B cell (primary cell): ENCODE measurements around the gene MDGA2. TPM values are rescaled to one million over a fixed set of nuclear protein-coding genes. Genes with fewer than 3 reads are reported as not detected.

Experiments
- ATAC-seq: fragments of 200-7000 bp; cut with Tn5 transposase; one replicate; pipeline ENCODE4 v1.10.0; 2021; ENCODE audit warnings: low read depth, mild to moderate bottlenecking, moderate number of reproducible peaks, moderate library complexity
- CTCF ChIA-PET: fragments of 350-600 bp; sonication (Branson Sonifier 250); formaldehyde crosslinking; loops from one replicate; lab custom pipeline; 2021; ENCODE audit warnings: antibody characterized with exemption, inconsistent platforms; lab: Charles Lee
- POLR2A ChIA-PET: fragments of 350-600 bp; sonication (Branson Sonifier 250); formaldehyde crosslinking; loops from one replicate; lab custom pipeline; 2021; ENCODE audit warnings: antibody characterized with exemption; lab: Charles Lee
- DNase-seq: peaks from one replicate; pipeline ENCODE4 v3.0.0; 2013
- H2AFZ ChIP-seq: 2 replicates; pipeline ENCODE4 v1.6.1; 2012; ENCODE audit warnings: mild to moderate bottlenecking, low read depth, low read length; ENCODE audit not compliant: insufficient read depth, poor library complexity, severe bottlenecking
- H3K27ac ChIP-seq, 2 donors: 1 replicate in 1 of 2; 2 replicates in 1 of 2; pipeline ENCODE4 v1.5.1; 2012 to 2013; ENCODE audit warnings: low read length in 2 of 2, mild to moderate bottlenecking in 2 of 2, moderate library complexity in 1 of 2
- H3K27me3 ChIP-seq, 4 experiments: fragments of 200-600 bp in 1 of 4; sonication (generic) in 1 of 4; replicated peaks in 1 of 4; 1 replicate in 2 of 4; 2 replicates in 2 of 4; pipeline versions ENCODE4 v1.6.1 to v1.7.0; 2013 to 2016; ENCODE audit warnings: low read length in 3 of 4, mild to moderate bottlenecking in 2 of 4, mixed read lengths in 1 of 4, moderate library complexity in 1 of 4; ENCODE audit not compliant: insufficient read depth in 4 of 4, control insufficient read depth in 3 of 4; ENCODE audit errors: control extremely low read depth in 1 of 4
- H3K36me3 ChIP-seq, 2 experiments: replicated peaks in 1 of 2; 1 replicate in 1 of 2; 2 replicates in 1 of 2; pipeline versions ENCODE4 v1.6.1 to v1.7.1; 2013; ENCODE audit warnings: low read length in 1 of 2; ENCODE audit not compliant: insufficient read depth in 2 of 2, control insufficient read depth in 1 of 2; ENCODE audit errors: control extremely low read depth in 1 of 2, extremely low read depth in 1 of 2
- H3K4me1 ChIP-seq, 2 donors: fragments of 200-600 bp in 1 of 2; sonication (generic) in 1 of 2; 1 replicate in 1 of 2; 2 replicates in 1 of 2; pipeline versions ENCODE4 v1.5.1 to v1.6.1; 2013 to 2017; ENCODE audit warnings: low read length in 2 of 2; ENCODE audit not compliant: control insufficient read depth in 2 of 2, insufficient read depth in 2 of 2
- H3K4me2 ChIP-seq: replicated peaks from 2 replicates; pipeline ENCODE3; 2012; ENCODE audit warnings: mild to moderate bottlenecking, low read depth, low read length; ENCODE audit not compliant: poor library complexity, severe bottlenecking
- H3K4me3 ChIP-seq, 5 experiments: fragments of 200-600 bp in 1 of 5; sonication (generic) in 1 of 5; 1 replicate in 3 of 5; 2 replicates in 2 of 5; pipeline versions ENCODE4 v1.5.1 to v1.7.0; 2011 to 2016; ENCODE audit warnings: low read length in 4 of 5, mild to moderate bottlenecking in 4 of 5, low read depth in 2 of 5, control low read depth in 1 of 5, moderate library complexity in 1 of 5; ENCODE audit not compliant: insufficient read depth in 1 of 5; ENCODE audit errors: control extremely low read depth in 1 of 5, extremely low read depth in 1 of 5
- H3K79me2 ChIP-seq: fragments of 200-600 bp; sonication (generic); one replicate; pipeline ENCODE4 v1.6.0; 2016; ENCODE audit warnings: low read length; ENCODE audit not compliant: control insufficient read depth, insufficient read depth
- H3K9ac ChIP-seq: fragments of 200-600 bp; sonication (generic); 2 replicates; pipeline ENCODE4 v1.6.1; 2017; ENCODE audit warnings: mild to moderate bottlenecking, low read length, moderate library complexity
- H3K9me3 ChIP-seq, 3 donors: one replicate each; pipeline versions ENCODE4 v1.6.1 to v1.7.1; 2013; ENCODE audit warnings: low read length in 2 of 3; ENCODE audit not compliant: control insufficient read depth in 2 of 3, insufficient read depth in 1 of 3; ENCODE audit errors: control extremely low read depth in 1 of 3
- H4K20me1 ChIP-seq: 2 replicates; pipeline ENCODE4 v1.6.0; 2012; ENCODE audit warnings: mild to moderate bottlenecking, low read length; ENCODE audit not compliant: insufficient read depth, control insufficient read depth, poor library complexity, severe bottlenecking
- H3K27ac Mint-ChIP-seq: one replicate; pipeline ENCODE4 v1.8.0; 2021; ENCODE audit warnings: mixed read lengths
- H3K27me3 Mint-ChIP-seq: one replicate; pipeline ENCODE4 v1.8.0; 2021; ENCODE audit warnings: mixed read lengths
- H3K4me1 Mint-ChIP-seq: one replicate; pipeline ENCODE4 v1.8.0; 2021; ENCODE audit warnings: mixed read lengths
- H3K4me3 Mint-ChIP-seq: one replicate; pipeline ENCODE4 v1.8.0; 2021; ENCODE audit warnings: mixed read lengths
- H3K9me3 Mint-ChIP-seq: one replicate; pipeline ENCODE4 v1.8.0; 2022; ENCODE audit warnings: mixed read lengths; ENCODE audit not compliant: insufficient read depth
- EZH2 ChIP-seq: IDR thresholded peaks from 2 replicates; pipeline ENCODE4 v1.6.1; 2012; ENCODE audit warnings: borderline replicate concordance, low read depth, mild to moderate bottlenecking, moderate library complexity, low read length; ENCODE audit not compliant: insufficient read depth, poor library complexity, severe bottlenecking
- WGBS: methylation state at CpG from one replicate; pipeline ENCODE4 v1.1.5; 2013; ENCODE audit warnings: missing lambda C conversion rate; ENCODE audit not compliant: insufficient coverage; 5-methylcytosine and 5-hydroxymethylcytosine counted together
- intact Hi-C: fragments of 100-400 bp; cut with micrococcal nuclease; formaldehyde crosslinking; loops from one replicate; pipeline ENCODE4 v1.10.0; 2022
- polyA plus RNA-seq: library from polyadenylated mRNA; depleted of rRNA; stranded (reverse); fragments of >200 nt; gene quantifications from 2 replicates; pipeline ENCODE4 v1.2.3, GENCODE V29; 2012
- total RNA-seq, 2 donors: library from RNA; stranded (reverse); fragments of 120-200 nt in 1 of 2; gene quantifications; 1 replicate in 1 of 2; 2 replicates in 1 of 2; pipeline versions ENCODE4 v1.2.3 to v1.2.4, GENCODE V29; 2013 to 2022
- TF ChIP-seq, protein P1 (sequence below): fragments of 200-600 bp; IDR thresholded peaks from one replicate; pipeline ENCODE4 v1.8.0; 2022; ENCODE audit warnings: antibody characterized with exemption, mild to moderate bottlenecking

The MDGA2 gene
- total and polyA plus RNA-seq, 2 donors (not counting 1 experiment from before 2014, with no cell fraction given): not detected

DNA sequence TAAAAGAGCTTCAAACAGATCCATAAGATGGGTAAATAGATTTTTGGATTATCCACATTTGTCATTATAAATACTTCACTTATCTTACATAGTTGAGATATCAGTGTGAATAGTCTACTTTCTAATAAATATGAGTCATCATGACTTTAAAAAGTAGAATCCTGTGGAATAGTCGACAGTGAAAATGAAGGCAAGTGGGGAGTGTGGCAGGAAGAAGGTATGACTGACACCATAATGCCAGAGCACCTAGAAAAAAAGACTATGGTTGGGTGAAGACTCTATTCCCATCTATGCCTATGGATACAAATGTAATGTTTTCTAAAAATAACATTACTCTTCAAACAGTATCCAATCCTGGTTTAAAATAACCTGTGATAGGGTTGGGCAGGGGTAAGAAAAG, 117.5 kb downstream of the MDGA2 start:
- no peaks in the 10 kb centered on the region for H3K27me3 ChIP-seq
- no peak for ATAC-seq
- H3K9ac ChIP-seq: no peak overlapping the region
- H3K4me3 ChIP-seq: no peak overlapping the region
- TF ChIP-seq, protein P1, sequence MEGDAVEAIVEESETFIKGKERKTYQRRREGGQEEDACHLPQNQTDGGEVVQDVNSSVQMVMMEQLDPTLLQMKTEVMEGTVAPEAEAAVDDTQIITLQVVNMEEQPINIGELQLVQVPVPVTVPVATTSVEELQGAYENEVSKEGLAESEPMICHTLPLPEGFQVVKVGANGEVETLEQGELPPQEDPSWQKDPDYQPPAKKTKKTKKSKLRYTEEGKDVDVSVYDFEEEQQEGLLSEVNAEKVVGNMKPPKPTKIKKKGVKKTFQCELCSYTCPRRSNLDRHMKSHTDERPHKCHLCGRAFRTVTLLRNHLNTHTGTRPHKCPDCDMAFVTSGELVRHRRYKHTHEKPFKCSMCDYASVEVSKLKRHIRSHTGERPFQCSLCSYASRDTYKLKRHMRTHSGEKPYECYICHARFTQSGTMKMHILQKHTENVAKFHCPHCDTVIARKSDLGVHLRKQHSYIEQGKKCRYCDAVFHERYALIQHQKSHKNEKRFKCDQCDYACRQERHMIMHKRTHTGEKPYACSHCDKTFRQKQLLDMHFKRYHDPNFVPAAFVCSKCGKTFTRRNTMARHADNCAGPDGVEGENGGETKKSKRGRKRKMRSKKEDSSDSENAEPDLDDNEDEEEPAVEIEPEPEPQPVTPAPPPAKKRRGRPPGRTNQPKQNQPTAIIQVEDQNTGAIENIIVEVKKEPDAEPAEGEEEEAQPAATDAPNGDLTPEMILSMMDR: no peak
- TF ChIP-seq EZH2: no peak
- intact Hi-C loops: no loop called here
- ChIA-PET CTCF (no interaction called here), POLR2A (no interaction called here)
- peaks cover 2% of the 10 kb centered on the region for H3K9me3 Mint-ChIP-seq
- no peak overlapping the region for H3K4me3 Mint-ChIP-seq
- H4K20me1 ChIP-seq: no peaks in the 10 kb centered on the region
- no peaks in the 10 kb centered on the region for H3K27me3 Mint-ChIP-seq
- H3K27ac Mint-ChIP-seq: no peak overlapping the region
- DNase-seq: no peak
- H2AFZ ChIP-seq: no peak overlapping the region
- H3K79me2 ChIP-seq: no peaks in the 10 kb centered on the region
- H3K27ac ChIP-seq: no peak overlapping the region
- no peaks in the 10 kb centered on the region for H3K4me1 Mint-ChIP-seq
- WGBS: no CpG with 5 or more reads among the region's 1 CpG
- no peaks in the 10 kb centered on the region for H3K4me1 ChIP-seq
- H3K36me3 ChIP-seq: no peaks in the 10 kb centered on the region
- H3K4me2 ChIP-seq: no peak overlapping the region
- H3K9me3 ChIP-seq: no peaks in the 10 kb centered on the region

GRCh38 chr14:47555333-47555732, 120.1 kb downstream of the MDGA2 start:
- Histone ChIP-seq H3K27ac (no peak overlapping the region), H3K79me2 (no peaks in the 10 kb centered on the region), H3K4me2 (no peak overlapping the region), H3K36me3 (no peaks in the 10 kb centered on the region), H3K9me3 (no peaks in the 10 kb centered on the region), H3K4me3 (no peak overlapping the region), H4K20me1 (no peaks in the 10 kb centered on the region), H3K27me3 (no peaks in the 10 kb centered on the region), H3K4me1 (no peaks in the 10 kb centered on the region), H2AFZ (no peak overlapping the region), H3K9ac (no peak overlapping the region)
- intact Hi-C loops: no loop called here
- ATAC-seq (no peak), DNase-seq (no peak)
- H3K27ac Mint-ChIP-seq: no peak overlapping the region
- no peak overlapping the region for H3K4me3 Mint-ChIP-seq
- H3K27me3 Mint-ChIP-seq: no peaks in the 10 kb centered on the region
- H3K4me1 Mint-ChIP-seq: no peaks in the 10 kb centered on the region
- TF ChIP-seq, protein P1: no peak
- TF ChIP-seq EZH2: no peak
- ChIA-PET CTCF (no interaction called here), POLR2A (no interaction called here)
- peaks cover 2% of the 10 kb centered on the region for H3K9me3 Mint-ChIP-seq
